COR-L47 (cell line): Measurements from ENCODE around the gene PNMA8A.

Source experiments
- DNase-seq: peaks from one replicate; lab custom pipeline; 2025; lab: John Stamatoyannopoulos, UW

The PNMA8A gene

GRCh38 chr19:46428239-46429135 lies 42.9 kb downstream of the PNMA8A start, which contains the start of gene PNMA8C:
Gene PNMA8C, minus strand, starts transcription at chr19:46428936. Its CDS starts 577 bp downstream, at chr19:46428359.
- peak; percentile 62 for DNase-seq

- no peak for DNase-seq
Observed at GRCh38 chr19:46427518-46428045, 43.8 kb downstream of the PNMA8A start.

DNA sequence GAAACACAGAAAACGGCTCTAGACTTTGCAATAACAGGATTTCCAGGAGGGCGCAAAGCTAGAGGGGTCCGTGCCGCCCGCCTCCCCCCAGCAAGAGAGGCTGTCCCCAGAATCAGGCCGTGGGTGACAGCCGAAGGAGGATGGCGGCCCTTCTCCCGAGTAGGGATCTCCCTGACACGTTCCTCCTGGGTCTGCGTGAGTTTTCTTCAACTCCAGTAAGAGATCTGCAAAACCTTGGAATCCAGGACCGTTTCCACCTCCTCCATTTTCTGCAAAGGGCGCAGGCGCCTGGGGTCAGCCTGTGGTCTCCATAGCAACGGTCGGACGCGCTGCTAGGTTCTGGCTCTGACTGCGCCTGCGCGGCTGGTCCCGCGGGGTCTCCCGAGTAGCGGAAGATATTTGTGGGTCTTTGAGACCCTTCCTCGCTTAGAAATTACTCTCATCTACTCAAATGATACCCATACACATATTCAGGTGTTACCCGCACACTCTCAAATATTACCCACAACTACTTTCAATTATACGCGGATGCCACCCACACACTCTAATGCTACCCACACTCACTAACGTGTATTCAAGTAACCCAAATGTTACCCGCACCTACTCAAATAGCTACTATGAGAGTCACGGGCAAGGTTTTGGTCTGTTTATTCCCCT lies 44.7 kb downstream of the PNMA8A start:
- DNase-seq, result peak; percentile 76

DNA sequence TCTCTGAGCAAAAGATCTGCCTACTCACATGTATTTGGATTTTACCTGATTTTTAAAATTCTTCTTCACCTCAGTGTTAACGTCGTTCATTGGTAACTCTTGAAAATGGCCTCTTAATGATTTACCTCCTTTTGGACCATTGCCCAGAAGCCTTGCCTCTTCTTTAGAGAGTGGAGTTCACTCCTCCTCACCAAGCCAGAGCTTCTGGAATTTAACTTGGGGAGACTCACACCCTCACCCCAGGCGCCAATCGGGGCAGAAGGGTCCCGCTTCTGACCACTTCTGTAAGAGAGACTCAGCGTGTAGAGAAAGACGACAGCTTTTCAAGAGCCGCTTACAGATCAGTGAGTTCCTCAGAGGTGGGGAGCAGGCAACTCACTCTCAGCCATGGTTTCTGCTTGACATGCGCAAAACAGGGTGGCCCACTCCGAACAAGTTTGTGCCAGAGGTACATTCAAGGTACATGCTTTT lies 45.3 kb downstream of the PNMA8A start:
- DNase-seq, result peak; percentile 58

DNA sequence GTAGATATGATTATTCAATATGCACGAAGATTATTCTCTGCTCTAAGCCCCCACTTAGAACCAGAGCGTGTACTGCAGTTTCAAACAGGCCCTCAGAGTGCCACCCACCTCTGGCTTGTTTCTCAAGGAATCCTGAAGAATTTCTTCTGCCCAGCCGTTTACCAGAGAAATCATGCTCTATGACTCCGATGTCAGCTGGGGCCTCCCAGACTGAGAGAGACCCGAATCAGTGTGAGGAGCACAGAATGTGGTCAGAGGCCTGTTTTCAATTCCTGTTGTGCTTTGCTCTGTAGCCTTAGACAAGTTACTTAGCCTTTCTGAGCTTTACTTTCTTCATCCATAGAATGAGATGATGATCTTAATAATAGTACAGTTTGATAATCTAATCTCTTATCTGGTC lies 48.2 kb downstream of the PNMA8A start:
- no peak for DNase-seq

GRCh38 chr19:46422344-46422743 lies 49.0 kb downstream of the PNMA8A start:
- DNase-seq, result no peak

DNA sequence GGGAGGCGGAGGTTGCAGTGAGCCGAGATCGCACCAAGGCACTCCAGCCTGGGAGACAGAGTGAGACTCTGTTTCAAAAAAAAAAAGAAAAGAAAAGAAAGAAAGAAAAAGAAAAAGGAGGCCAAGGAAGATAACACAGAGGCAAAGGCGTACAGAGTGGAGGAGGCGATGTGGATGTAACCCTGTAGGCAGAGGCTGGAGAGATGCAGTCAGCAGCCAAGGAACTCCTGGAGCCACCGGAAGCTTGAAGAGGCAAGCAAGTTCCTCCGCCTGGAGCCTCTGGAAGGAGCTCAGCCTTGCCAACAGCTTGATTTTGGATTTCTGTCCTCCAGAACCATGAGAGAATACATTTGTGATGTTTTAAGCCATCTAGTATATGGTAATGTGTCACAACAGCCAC lies 51.3 kb downstream of the PNMA8A start:
- no peak for DNase-seq
